ENCODE data around the gene FAM32A. TPM values are rescaled to one million over a fixed set of nuclear protein-coding genes. Genes with fewer than 3 reads are reported as not detected.

The FAM32A gene
- total and polyA plus RNA-seq, 2 of the 8 experiments (the other 6 are each of a cell fraction or from before 2014, with no cell fraction given) = 75.6 to 105 TPM

- no peak for DNase-seq (ENCODE audit: low read depth in 1 of 2, low spot score in 2 of 2)
- Histone ChIP-seq H3K4me1 (replicated peaks in 1 of 4; ENCODE audit: control insufficient read depth in 3 of 4, insufficient read depth in 4 of 4, low read length in 3 of 4) (peaks cover 0 to 2% (median 0%) of the 10 kb centered on the region in 4 experiments; a peak in 1 of 7 replicates), H3K4me3 (ENCODE audit: extremely low read depth in 1 of 4, insufficient read depth in 2 of 4, low read depth in 3 of 4, low read length in 4 of 4) (no peak overlapping the region), H2BK20ac (ENCODE audit: low read length) (no peak overlapping the region), H3K27me3 (replicated peaks in 1 of 4; ENCODE audit: control insufficient read depth in 3 of 4, extremely low read depth in 1 of 4, insufficient read depth in 3 of 4, low read length in 3 of 4) (no peaks in the 10 kb centered on the region), H3K18ac (ENCODE audit: extremely low read depth, low read length) (no peak overlapping the region), H3K79me2 (ENCODE audit: control insufficient read depth in 1 of 2, insufficient read depth in 2 of 2, low read length in 2 of 2) (peaks cover 0 to 18% of the 10 kb centered on the region in 2 experiments; a peak in 3 of 4 replicates), H4K91ac (replicated peaks; ENCODE audit: insufficient read length, low read length) (no peak overlapping the region), H4K20me1 (replicated peaks in 1 of 2; ENCODE audit: control insufficient read depth in 1 of 2, insufficient read depth in 2 of 2, low read length in 2 of 2) (peaks cover 4 to 9% of the 10 kb centered on the region in 2 experiments), H3K36me3 (ENCODE audit: control insufficient read depth in 2 of 4, insufficient read depth in 4 of 4, low read length in 3 of 4) (peaks cover 7 to 34% (median 18%) of the 10 kb centered on the region in 4 experiments), H4K5ac (ENCODE audit: insufficient read length, low read depth, low read length) (no peak overlapping the region), H3K79me1 (ENCODE audit: low read depth, low read length) (peaks cover 10% of the 10 kb centered on the region), H4K8ac (ENCODE audit: extremely low read depth, insufficient read depth, low read length) (no peak overlapping the region; the same call in 1 of the 2 replicates), H2AFZ (ENCODE audit: low read length) (no peak overlapping the region), H3K4me2 (ENCODE audit: insufficient read depth in 1 of 2, low read depth in 2 of 2, low read length in 2 of 2) (no peak overlapping the region), H3K9ac (replicated peaks in 1 of 4; ENCODE audit: extremely low read depth in 1 of 4, low read depth in 3 of 4, low read length in 3 of 4) (no peak overlapping the region), H3K9me3 (ENCODE audit: insufficient read depth in 2 of 2, low read depth in 1 of 2, low read length in 1 of 2) (no peaks in the 10 kb centered on the region), H3K56ac (replicated peaks; ENCODE audit: insufficient read length, low read depth, low read length) (no peak overlapping the region), H3K23me2 (ENCODE audit: low read depth, low read length) (peaks cover 3% of the 10 kb centered on the region; the same call in 1 of the 2 replicates), H2BK5ac (ENCODE audit: low read depth, low read length) (no peak overlapping the region), H3K4ac (replicated peaks; ENCODE audit: insufficient read length, low read depth, low read length) (no peak overlapping the region), H2BK12ac (ENCODE audit: low read depth, low read length) (no peak overlapping the region), H2BK120ac (replicated peaks; ENCODE audit: low read depth, low read length) (no peak overlapping the region), H3K23ac (ENCODE audit: insufficient read length) (no peak overlapping the region), H2BK15ac (ENCODE audit: low read length) (no peak overlapping the region), H3K27ac (ENCODE audit: low read depth, low read length) (no peak overlapping the region), H2AK5ac (ENCODE audit: low read depth, low read length) (no peak overlapping the region), H3K14ac (ENCODE audit: insufficient read length) (no peak overlapping the region)
- ChIA-PET POLR2A (ENCODE audit: partially characterized antibody) (interaction anchor here (0.5 kb wide), 1 partner anchor 304 kb away, joined by 3 read pairs; no protein-coding TSS in a partner anchor), CTCF (ENCODE audit: partially characterized antibody) (interaction anchor here (1.3 to 2.0 kb wide), 3 partner anchors 126 to 148 kb away, joined by 3 to 4 read pairs (median 4); no protein-coding TSS in a partner anchor)
- TF ChIP-seq ATF3 (IDR thresholded peaks at IDR 0.05; ENCODE audit: insufficient read depth, low read depth, low read length) = no peak
- TF ChIP-seq NANOG (IDR thresholded peaks at IDR 0.05; ENCODE audit: insufficient read depth, low read depth, low read length, poor library complexity, severe bottlenecking) = no peak
- no peak for TF ChIP-seq ZNF274 (IDR thresholded peaks at IDR 0.05; ENCODE audit: borderline replicate concordance, extremely low read depth, low read length)
- TF ChIP-seq RAD21 (IDR thresholded peaks at IDR 0.05 in 1 of 2, conservative IDR thresholded peaks at IDR 0.05 in 1 of 2; ENCODE audit: low read depth in 2 of 2, low read length in 2 of 2) = no peak
- 99% methylated on average over 6 of the region's 6 CpGs; no CpG with 5 or more reads in 1 of the 2 experiments for WGBS, 2 experiments (ENCODE audit: extremely low coverage in 1 of 2, insufficient coverage in 1 of 2, insufficient read length in 1 of 2, insufficient replicate concordance in 2 of 2, low coverage in 1 of 2, low lambda C conversion rate in 2 of 2, missing lambda C conversion rate in 1 of 2)
- FAIRE-seq = no peak
These were observed 5.0 kb downstream of the FAM32A start for GRCh38 chr19:16190198-16190597.

Data from H1 (cell line).